ENCODE measurements around the gene RIN3.
A peak's percentile ranks its signal among the peaks of the same experiment; 100 is the strongest.
"Not testable (repeated sequence)": the region's sequence is repeated elsewhere in the genome, so short reads cannot be mapped to it uniquely, and the experiment has no call there.

RIN3 gene

GRCh38 chr14:92676403-92677086, 163.0 kb downstream of the RIN3 start:
- no peak for DNase-seq (ENCODE audit: low spot score)
- TF ChIP-seq CTCF (IDR thresholded peaks at IDR 0.05; ENCODE audit: extremely low read depth, insufficient read depth, missing control alignments), result no peak
- in situ Hi-C loops (cut with MboI; ENCODE audit: low pct_unique_long_range_greater_than_20kb, low sequenced_read_pairs, unreplicated experiment), result loop anchor here (25.0 kb wide), 1 partner anchor 539 kb away; no protein-coding TSS in a partner anchor

- no peak for TF ChIP-seq CTCF (IDR thresholded peaks at IDR 0.05; ENCODE audit: extremely low read depth, insufficient read depth, missing control alignments)
- in situ Hi-C loops (cut with MboI; ENCODE audit: low pct_unique_long_range_greater_than_20kb, low sequenced_read_pairs, unreplicated experiment), result loop anchor here (25.0 kb wide), 1 partner anchor 540 kb away; no protein-coding TSS in a partner anchor
- peak; percentile 92 for DNase-seq (ENCODE audit: low spot score)
Measured at GRCh38 chr14:92677087-92677668, 163.6 kb downstream of the RIN3 start.

DNA sequence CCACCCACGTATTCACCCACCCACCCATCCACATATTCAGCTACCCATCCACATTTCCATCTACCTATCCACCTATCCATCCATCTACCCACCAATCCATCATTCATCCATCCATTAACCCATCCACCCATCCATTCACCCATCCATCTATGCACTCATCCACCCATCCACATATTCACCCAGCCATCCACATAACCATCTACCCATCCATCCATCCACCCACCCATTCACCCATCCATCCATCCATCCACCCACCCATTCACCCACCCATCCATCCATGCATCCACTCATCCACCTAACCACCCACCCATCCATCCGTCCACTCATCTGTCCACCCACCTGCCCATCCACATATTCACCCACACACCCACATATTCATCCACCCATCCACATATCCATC, 164.4 kb downstream of the RIN3 start:
- in situ Hi-C loops (cut with MboI; ENCODE audit: low pct_unique_long_range_greater_than_20kb, low sequenced_read_pairs, unreplicated experiment), result loop anchor here (25.0 kb wide), 1 partner anchor 541 kb away; no protein-coding TSS in a partner anchor
- no peak for DNase-seq (ENCODE audit: low spot score)
- no peak for TF ChIP-seq CTCF (IDR thresholded peaks at IDR 0.05; ENCODE audit: extremely low read depth, insufficient read depth, missing control alignments)

DNA sequence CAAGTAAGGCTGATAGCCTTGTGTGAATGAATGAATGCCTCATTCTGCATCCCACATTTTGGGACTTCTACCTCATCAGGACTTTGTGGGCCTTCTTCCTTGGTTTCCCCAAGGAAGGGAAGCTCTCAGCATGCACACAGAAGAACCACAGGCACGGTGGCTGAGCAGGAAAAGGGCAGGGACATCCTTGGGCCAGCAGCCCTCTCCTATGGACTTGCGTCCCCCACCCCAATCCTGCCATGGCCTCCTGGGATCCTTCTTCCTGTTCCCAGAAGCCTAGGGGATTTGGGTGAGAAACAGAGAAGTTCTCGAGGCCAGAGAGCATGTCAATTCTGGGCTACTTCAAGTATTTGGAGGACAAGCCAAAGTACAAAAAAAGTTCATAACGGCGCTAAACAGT, 165.2 kb downstream of the RIN3 start:
- DNase-seq (ENCODE audit: low spot score), result no peak
- in situ Hi-C loops (cut with MboI; ENCODE audit: low pct_unique_long_range_greater_than_20kb, low sequenced_read_pairs, unreplicated experiment), result loop anchor here (25.0 kb wide), 1 partner anchor 541 kb away; no protein-coding TSS in a partner anchor
- no peak for TF ChIP-seq CTCF (IDR thresholded peaks at IDR 0.05; ENCODE audit: extremely low read depth, insufficient read depth, missing control alignments)

DNA sequence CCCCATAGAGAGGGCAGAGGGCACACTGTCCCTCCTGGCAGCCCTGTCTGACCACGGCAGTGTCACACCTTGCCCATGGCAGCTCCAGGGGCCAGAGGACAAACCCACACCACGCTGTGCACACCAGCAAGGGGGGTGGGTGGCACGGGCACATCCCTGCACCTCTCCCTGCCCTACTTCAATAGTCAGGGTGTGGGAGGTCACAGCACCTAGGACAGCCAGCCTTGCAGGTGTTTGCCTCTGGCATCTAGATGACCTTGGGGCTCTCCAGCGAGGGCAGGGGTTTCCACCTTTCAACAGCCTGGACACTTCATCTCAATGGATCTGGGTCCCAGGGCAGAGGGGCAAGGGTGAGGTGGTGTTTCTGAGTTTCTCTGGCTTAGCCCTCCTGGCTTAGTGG, 165.7 kb downstream of the RIN3 start:
- in situ Hi-C loops (cut with MboI; ENCODE audit: low pct_unique_long_range_greater_than_20kb, low sequenced_read_pairs, unreplicated experiment), result loop anchor here (25.0 kb wide), 1 partner anchor 542 kb away; no protein-coding TSS in a partner anchor
- no peak for TF ChIP-seq CTCF (IDR thresholded peaks at IDR 0.05; ENCODE audit: extremely low read depth, insufficient read depth, missing control alignments)

GRCh38 chr14:92680330-92680729, 166.7 kb downstream of the RIN3 start:
- in situ Hi-C loops (cut with MboI; ENCODE audit: low pct_unique_long_range_greater_than_20kb, low sequenced_read_pairs, unreplicated experiment), result loop anchor here (25.0 kb wide), 1 partner anchor 543 kb away; no protein-coding TSS in a partner anchor
- DNase-seq (ENCODE audit: low spot score), result not testable (repeated sequence)

More for the DNA sequence above, 165.7 kb downstream of the RIN3 start:
- no peak for DNase-seq (ENCODE audit: low spot score)
